Aorta (tissue), 5 donors: ENCODE results near the gene VWF. TPM values are rescaled to one million over a fixed set of nuclear protein-coding genes. Genes with fewer than 3 reads are reported as not detected.

Experiments
- ATAC-seq: fragments of 200-7000 bp; cut with Tn5 transposase; one replicate; pipeline ENCODE4 v1.9.1; 2022; ENCODE audit warnings: moderate library complexity; ENCODE audit not compliant: low FRiP score
- DNase-seq, 2 donors: peaks; one replicate each; pipeline ENCODE4 v3.0.0-alpha.2; 2020
- H3K27ac ChIP-seq, 2 donors: one replicate each; pipeline ENCODE4 v1.5.1; 2013; ENCODE audit warnings: low read length in 2 of 2, mild to moderate bottlenecking in 2 of 2, moderate library complexity in 2 of 2, control low read depth in 1 of 2, inconsistent platforms in 1 of 2, low read depth in 1 of 2
- H3K27me3 ChIP-seq, 2 donors: one replicate each; pipeline ENCODE4 v1.6.1; 2013; ENCODE audit warnings: control low read depth in 1 of 2, low read length in 1 of 2, mild to moderate bottlenecking in 1 of 2, moderate library complexity in 1 of 2; ENCODE audit not compliant: insufficient read depth in 2 of 2, control insufficient read depth in 1 of 2
- H3K36me3 ChIP-seq, 2 donors: one replicate each; pipeline ENCODE4 v1.6.1; 2013; ENCODE audit warnings: control low read depth in 1 of 2, low read length in 1 of 2, mild to moderate bottlenecking in 1 of 2; ENCODE audit not compliant: insufficient read depth in 2 of 2, control insufficient read depth in 1 of 2
- H3K4me1 ChIP-seq, 2 donors: one replicate each; pipeline ENCODE4 v1.6.1; 2013; ENCODE audit warnings: low read length in 2 of 2, control low read depth in 1 of 2, mild to moderate bottlenecking in 1 of 2, moderate library complexity in 1 of 2; ENCODE audit not compliant: insufficient read depth in 2 of 2, control insufficient read depth in 1 of 2
- H3K4me3 ChIP-seq, 2 donors: one replicate each; pipeline ENCODE4 v1.5.1; 2013; ENCODE audit warnings: low read length in 2 of 2, control low read depth in 1 of 2, mild to moderate bottlenecking in 1 of 2
- H3K9me3 ChIP-seq: one replicate; pipeline ENCODE4 v1.6.1; 2013; ENCODE audit warnings: mild to moderate bottlenecking, low read length; ENCODE audit not compliant: control insufficient read depth
- WGBS, 2 donors: extraction: QIAGEN DNeasy Blood & Tissue Kit; methylation state at CpG; one replicate each; pipeline ENCODE4 v1.1.7; 2013; 5-methylcytosine and 5-hydroxymethylcytosine counted together
- intact Hi-C, 2 donors: fragments of 100-400 bp; cut with DNase I; formaldehyde crosslinking; loops; one replicate each; pipeline versions ENCODE4 v1.14.2 to v1.15.0; 2022
- polyA plus RNA-seq, 2 donors: library from polyadenylated mRNA; stranded (reverse); fragments of 200-250 nt; gene quantifications; one replicate each; pipeline ENCODE4 v1.2.3, GENCODE V29; 2013
- total RNA-seq, 2 donors: library from RNA; stranded (reverse); fragmentation: NEBNext Ultra II Directional; extraction: Animal tissue kit (Norgen Biotek cat#: 25700); gene quantifications; one replicate each; pipeline ENCODE4 v1.2.1, GENCODE V29; 2021
- donor health status: healthy with polysubstance abuse.
- donor health status: Bipolar disorder and iron deficiency.
- donor health status: DM: no; HTN: no; CAD: no.
- donor health status: DM: no; HTN: no; CAD: no.
- donor health status: DM: yes; HTN: yes; CAD: no.

Gene VWF
- total and polyA plus RNA-seq, 4 donors, result 1.3 to 619 (median 263) TPM

DNA sequence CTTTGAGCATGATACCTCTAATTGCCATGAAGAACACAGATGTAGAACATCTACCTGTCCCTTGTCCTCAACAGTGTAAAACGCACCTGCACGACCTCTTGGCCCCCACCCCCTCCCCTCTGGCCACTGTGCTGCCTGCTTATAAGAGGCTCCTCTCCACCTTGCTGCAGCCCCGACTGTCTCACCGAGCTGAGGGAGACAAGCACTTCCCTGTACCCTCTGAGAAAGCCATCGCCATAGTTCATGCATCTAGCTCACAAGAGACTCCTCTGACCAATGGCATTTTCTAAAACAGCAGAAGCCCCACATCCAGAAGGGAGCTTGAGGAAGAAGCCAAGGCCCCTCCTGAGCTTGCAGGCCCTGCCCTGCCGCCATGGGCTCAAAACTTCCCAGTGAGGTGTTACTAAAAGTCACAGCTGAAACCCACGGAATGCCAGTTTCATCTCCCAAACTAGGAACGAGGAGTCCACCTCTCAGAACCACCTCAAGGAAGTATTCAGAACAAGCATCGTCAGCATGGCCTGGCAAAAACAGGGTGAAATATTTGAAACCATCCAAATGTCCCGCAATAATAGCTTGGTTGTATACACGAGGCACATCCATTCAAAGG lies 157.9 kb downstream of the VWF start:
- no peak for DNase-seq
- Histone ChIP-seq H3K27me3 (no peaks in the 10 kb centered on the region), H3K36me3 (no peaks in the 10 kb centered on the region), H3K4me1 (no peaks in the 10 kb centered on the region), H3K27ac (no peak overlapping the region), H3K4me3 (no peak overlapping the region), H3K9me3 (no peaks in the 10 kb centered on the region)
- intact Hi-C loops, result no loop called here
- no peak for ATAC-seq
- WGBS, 2 donors, result 85 to 87% methylated on average over 11 of the region's 11 CpGs

DNA sequence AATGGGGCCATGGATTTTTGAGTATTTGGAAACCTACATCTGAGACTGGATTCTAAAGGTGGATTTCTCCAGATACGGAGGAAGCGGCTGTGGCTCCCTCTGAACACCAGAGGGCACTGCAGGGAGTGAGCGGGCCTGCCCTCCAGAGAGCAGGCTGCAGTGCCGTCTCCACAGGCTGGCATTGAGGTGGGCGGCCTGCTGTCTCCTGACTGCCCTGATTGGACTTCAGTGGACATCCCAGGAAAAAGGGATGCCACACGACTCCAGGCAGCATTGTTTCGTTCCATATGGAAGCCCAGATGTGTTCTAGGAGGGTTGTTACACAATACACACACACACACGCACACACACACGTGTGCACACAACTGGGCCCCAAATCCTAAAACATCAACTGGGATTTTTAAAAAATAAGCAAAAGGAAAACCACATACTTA lies 158.5 kb downstream of the VWF start:
- 31 to 36% methylated on average over 9 of the region's 9 CpGs for WGBS, 2 donors
- H3K36me3 ChIP-seq, result no peaks in the 10 kb centered on the region
- no peaks in the 10 kb centered on the region for H3K27me3 ChIP-seq
- H3K27ac ChIP-seq, result no peak overlapping the region
- no peaks in the 10 kb centered on the region for H3K4me1 ChIP-seq
- intact Hi-C loops, result no loop called here
- no peaks in the 10 kb centered on the region for H3K9me3 ChIP-seq
- ATAC-seq (peak; percentile 69), DNase-seq (no peak)
- H3K4me3 ChIP-seq, result no peak overlapping the region

DNA sequence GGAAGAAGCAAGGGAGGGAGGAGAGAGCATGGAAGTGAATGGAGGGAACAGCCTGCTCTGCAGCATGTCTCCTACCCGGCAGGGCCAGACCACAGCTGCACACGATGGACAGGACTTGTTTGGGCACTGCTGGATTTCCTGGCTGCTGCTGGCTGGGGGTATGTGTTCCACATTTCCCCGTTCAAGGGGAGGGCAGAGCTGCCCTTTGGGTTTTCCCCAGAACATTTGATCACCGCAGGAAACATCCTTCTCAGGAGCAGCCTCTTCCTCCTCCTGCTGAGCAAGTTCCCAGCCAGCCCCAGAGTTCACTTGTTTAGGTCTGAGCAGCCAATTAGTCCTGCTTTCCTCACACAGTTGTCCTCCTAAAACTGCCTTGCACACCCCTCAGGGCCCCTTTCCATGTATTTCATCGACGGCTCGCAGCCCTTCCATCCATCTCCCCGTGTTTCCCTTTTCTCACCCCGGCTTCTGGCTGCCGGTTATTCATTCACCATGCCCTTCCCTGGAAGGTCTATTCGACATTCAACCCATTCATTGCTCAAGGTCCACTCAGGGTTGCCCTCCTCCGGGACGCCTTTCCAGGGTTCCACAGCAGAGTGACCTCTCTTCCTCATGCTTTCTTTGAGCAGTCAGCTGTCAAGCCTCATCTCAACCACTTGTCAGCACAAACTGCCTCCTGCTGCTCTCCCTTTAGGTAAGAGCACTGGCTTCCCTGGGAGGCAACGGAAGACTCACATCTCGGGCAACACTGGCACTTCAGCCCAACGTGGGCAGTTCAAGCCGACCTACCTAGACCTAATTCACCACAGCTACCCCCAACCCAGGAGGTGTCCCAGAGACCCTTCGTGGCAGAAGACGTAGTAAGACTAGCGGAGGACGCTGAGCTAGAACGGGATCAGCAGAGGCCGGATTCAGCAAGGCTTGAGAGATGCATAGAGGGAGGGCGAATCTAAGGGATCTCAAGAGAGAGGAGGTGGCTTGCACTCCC lies 159.3 kb downstream of the VWF start:
- ATAC-seq (peak; percentile 19), DNase-seq (no peak)
- Histone ChIP-seq H3K27ac (no peak overlapping the region), H3K4me3 (no peak overlapping the region), H3K4me1 (no peaks in the 10 kb centered on the region), H3K36me3 (no peaks in the 10 kb centered on the region), H3K9me3 (no peaks in the 10 kb centered on the region), H3K27me3 (no peaks in the 10 kb centered on the region)
- 66 to 72% methylated on average over 24 of the region's 24 CpGs for WGBS, 2 donors
- intact Hi-C loops, result no loop called here

DNA sequence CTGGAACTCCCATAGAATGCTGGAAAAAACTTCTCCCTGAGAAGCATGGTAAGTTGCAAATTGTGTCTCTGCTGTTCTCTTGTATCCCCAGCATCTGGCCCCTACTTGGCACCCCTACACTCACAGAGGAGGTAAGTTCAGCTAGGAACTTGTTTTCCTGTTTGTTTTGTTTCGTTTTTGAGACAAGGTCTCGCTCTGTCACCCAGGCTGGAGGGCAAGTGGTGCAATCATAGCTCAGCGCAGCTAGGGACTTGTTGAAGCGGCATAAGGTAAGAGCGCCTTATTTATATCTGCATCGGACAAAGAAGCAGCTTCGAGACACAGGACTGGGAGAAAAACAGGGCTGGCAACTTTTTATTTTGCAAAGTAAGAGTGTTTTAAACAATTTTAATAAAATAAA lies 161.0 kb downstream of the VWF start:
- Histone ChIP-seq H3K36me3 (no peaks in the 10 kb centered on the region), H3K27ac (no peak overlapping the region), H3K4me3 (no peak overlapping the region), H3K9me3 (no peaks in the 10 kb centered on the region), H3K4me1 (no peaks in the 10 kb centered on the region), H3K27me3 (no peaks in the 10 kb centered on the region)
- no peak for ATAC-seq
- intact Hi-C loops, result no loop called here
- WGBS, 2 donors, result 81 to 86% methylated on average over 7 of the region's 7 CpGs
- DNase-seq, result no peak

DNA sequence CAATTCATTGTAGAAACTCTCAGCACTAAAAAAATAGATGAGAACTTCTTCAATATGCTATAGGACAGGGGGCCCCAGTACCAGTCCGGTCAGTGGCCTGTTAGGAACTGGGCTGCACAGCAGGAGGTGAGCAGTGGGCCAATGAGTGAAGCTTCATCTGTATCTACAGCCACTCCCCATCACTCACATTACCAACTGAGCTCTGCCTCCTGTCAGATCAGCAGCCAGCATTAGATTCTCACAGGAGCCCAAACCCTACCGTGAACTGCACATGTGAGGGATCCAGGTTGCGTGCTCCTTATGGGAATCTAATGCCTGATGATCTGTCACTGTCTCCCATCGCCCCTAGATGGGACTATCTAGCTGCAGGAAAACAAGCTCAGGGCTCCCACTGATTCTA lies 163.7 kb downstream of the VWF start:
- intact Hi-C loops, result no loop called here
- 87 to 92% methylated on average over 4 of the region's 4 CpGs for WGBS, 2 donors
- no peak for DNase-seq

DNA sequence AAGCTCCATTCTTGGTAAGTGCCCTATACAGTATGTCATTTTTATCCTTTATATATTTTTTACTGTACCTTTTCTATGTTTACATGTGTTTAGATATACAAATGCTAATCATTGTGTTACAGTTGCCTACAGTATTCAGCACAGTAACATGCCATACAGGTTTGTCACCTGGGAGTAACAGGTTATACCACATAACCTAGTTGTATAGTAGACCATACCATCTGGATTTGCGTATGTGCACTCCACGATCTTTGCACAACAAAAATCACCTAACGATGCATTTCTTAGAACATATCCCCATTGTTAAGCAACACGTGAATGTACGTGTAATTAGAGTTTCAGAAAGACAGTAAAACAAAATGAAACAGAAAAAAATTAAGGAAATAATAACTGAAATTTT lies 167.5 kb downstream of the VWF start:
- WGBS, 2 donors, result 93 to 94% methylated on average over 5 of the region's 5 CpGs
- H3K27me3 ChIP-seq, result no peaks in the 10 kb centered on the region
- H3K9me3 ChIP-seq, result no peaks in the 10 kb centered on the region
- no peak overlapping the region for H3K27ac ChIP-seq
- H3K4me3 ChIP-seq, result no peak overlapping the region
- ATAC-seq (no peak), DNase-seq (no peak)
- H3K36me3 ChIP-seq, result no peaks in the 10 kb centered on the region
- H3K4me1 ChIP-seq, result no peaks in the 10 kb centered on the region
- intact Hi-C loops, result no loop called here

More for the DNA sequence above, 163.7 kb downstream of the VWF start:
- Histone ChIP-seq H3K4me1 (no peaks in the 10 kb centered on the region), H3K27ac (no peak overlapping the region), H3K27me3 (no peaks in the 10 kb centered on the region), H3K4me3 (no peak overlapping the region), H3K36me3 (no peaks in the 10 kb centered on the region), H3K9me3 (no peaks in the 10 kb centered on the region)
- ATAC-seq, result no peak

DNA sequence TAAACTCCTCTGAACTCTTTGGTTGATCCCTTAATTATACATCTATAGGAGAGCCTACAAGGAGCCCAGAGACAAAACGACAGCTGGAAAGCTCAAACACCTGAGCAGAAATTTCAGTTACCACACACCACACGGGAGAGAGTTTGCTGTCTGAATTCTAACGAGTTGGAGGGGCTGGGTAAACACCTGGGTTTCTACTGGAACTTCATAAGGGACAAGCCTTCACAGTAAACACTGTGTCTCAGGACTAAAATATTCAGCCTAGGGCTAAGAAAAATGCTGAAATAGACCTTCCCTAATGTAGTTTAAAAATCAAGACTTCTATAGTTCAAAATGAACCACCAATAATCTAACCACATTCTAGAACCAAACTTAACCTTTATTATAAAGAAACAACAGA lies 169.8 kb downstream of the VWF start:
- WGBS, 2 donors, result 25 to 28% methylated on average over 3 of the region's 3 CpGs
- Histone ChIP-seq H3K4me3 (no peak overlapping the region), H3K4me1 (no peaks in the 10 kb centered on the region), H3K27me3 (no peaks in the 10 kb centered on the region), H3K36me3 (no peaks in the 10 kb centered on the region), H3K9me3 (peaks cover under 1% of the 10 kb centered on the region), H3K27ac (no peak overlapping the region)
- no peak for DNase-seq
- ATAC-seq, result no peak
- intact Hi-C loops, result no loop called here

DNA sequence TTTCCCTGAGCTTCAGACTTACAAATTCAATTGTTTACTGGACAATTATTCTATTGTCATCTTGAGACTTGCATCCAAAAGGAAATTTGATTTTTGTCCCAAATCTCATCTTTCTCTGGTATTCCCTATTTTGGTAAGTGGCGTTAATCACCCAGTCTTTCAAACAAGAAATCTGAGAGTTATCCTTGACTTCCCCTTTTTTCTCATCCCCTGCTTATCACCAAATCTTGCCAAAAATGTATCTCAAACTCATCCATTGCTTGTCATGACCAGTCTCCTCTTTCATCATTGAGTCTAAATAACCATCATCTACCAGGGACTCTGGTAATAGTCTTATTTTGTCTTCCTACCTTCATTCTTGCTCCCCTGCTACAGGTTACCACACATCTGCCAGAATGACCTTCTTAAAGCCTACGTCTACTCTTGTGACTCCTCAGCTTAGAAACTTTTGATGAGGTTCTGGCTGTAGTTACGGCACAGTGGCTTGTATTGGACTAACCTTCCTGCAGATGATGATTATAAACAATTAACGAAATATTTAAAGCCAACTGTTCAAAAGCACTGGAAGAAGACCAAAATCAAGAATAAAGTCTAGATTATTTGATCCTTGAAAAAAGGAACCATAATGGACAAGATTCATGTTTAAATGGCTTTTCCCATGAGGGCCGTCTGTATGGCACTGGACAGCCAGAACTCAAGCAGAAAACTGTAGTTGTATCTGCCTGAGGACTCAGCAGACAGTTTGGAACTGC lies 170.5 kb downstream of the VWF start:
- Histone ChIP-seq H3K36me3 (no peaks in the 10 kb centered on the region), H3K4me3 (no peak overlapping the region), H3K4me1 (no peaks in the 10 kb centered on the region), H3K9me3 (peaks cover 1% of the 10 kb centered on the region), H3K27me3 (no peaks in the 10 kb centered on the region), H3K27ac (no peak overlapping the region)
- ATAC-seq, result no peak
- 80 to 84% methylated on average over 5 of the region's 5 CpGs for WGBS, 2 donors
- no peak for DNase-seq
- intact Hi-C loops, result no loop called here
